PFSK-1 (cell line): ENCODE data around the gene STX3.

Experiments
- FOXP2 ChIP-seq: optimal IDR thresholded peaks from 2 replicates; pipeline ENCODE3; 2011; ENCODE audit warnings: borderline replicate concordance, control low read depth, inconsistent platforms; ENCODE audit not compliant: insufficient read depth; ENCODE audit errors: extremely low read length, extremely low read depth
- POLR2AphosphoS5 ChIP-seq: IDR thresholded peaks from 2 replicates; pipeline ENCODE4 v1.6.1; 2012; ENCODE audit warnings: low read depth, mild to moderate bottlenecking, control low read depth, low read length, moderate library complexity
- SIN3A ChIP-seq: IDR thresholded peaks from 2 replicates; pipeline ENCODE4 v1.6.1; 2012; ENCODE audit warnings: mild to moderate bottlenecking, low read length, moderate library complexity, borderline replicate concordance; ENCODE audit not compliant: insufficient read depth
- TAF1 ChIP-seq: IDR thresholded peaks from 2 replicates; pipeline ENCODE4 v1.6.1; 2012; ENCODE audit warnings: low read length, control low read depth, borderline replicate concordance; ENCODE audit not compliant: insufficient read depth
- TF ChIP-seq, protein P1 (sequence below), 2 experiments: IDR thresholded peaks; 2 replicates each; pipeline versions ENCODE4 v1.6.1 to v1.8.0; 2011 to 2012; ENCODE audit warnings: low read depth in 2 of 2, low read length in 2 of 2, control low read depth in 1 of 2, inconsistent platforms in 1 of 2, mild to moderate bottlenecking in 1 of 2, moderate library complexity in 1 of 2; ENCODE audit not compliant: insufficient read depth in 1 of 2

STX3 gene

DNA sequence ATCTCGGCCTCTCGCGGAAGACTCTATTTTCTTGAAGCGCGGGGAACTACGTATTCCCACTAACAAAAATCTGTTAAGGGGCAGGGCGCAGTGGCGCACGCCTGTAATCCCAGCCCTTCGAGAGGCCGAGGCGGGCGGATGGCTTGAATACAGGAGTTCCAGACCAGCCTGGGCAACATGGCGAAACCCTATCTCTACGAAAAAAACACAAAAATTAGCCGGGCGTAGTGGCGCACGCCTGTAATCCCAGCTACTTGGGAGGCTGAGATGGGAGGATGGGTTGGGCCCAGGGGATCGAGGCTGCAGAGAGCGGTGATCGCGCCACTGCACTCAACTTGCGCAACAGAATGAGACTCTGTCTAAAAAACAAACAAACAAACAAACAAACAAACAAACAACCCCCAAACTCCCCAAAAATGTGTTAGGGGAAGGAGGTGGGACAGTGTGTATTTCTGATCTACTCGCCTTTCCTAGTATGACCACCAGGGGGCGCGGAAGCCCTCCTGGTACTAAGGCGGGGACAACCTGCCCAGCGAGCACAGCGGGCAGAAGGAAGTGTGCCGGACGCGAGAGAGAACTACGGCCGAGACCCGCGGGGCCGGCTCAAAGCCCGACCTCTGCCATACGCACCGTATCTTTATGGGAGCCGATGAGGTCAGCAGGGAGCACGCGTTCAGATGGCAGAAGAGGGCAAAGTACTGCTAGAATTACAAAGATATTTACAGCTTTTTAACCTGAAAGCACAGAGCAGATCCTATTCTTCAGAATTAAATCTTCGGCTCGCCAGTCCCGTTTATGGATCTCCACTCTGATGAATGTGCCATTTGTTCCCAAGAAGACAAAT lies 1.3 kb upstream of the STX3 start:
- TF ChIP-seq TAF1 (no peak), FOXP2 (no peak), POLR2AphosphoS5 (no peak), SIN3A (no peak)
- TF ChIP-seq, protein P1, sequence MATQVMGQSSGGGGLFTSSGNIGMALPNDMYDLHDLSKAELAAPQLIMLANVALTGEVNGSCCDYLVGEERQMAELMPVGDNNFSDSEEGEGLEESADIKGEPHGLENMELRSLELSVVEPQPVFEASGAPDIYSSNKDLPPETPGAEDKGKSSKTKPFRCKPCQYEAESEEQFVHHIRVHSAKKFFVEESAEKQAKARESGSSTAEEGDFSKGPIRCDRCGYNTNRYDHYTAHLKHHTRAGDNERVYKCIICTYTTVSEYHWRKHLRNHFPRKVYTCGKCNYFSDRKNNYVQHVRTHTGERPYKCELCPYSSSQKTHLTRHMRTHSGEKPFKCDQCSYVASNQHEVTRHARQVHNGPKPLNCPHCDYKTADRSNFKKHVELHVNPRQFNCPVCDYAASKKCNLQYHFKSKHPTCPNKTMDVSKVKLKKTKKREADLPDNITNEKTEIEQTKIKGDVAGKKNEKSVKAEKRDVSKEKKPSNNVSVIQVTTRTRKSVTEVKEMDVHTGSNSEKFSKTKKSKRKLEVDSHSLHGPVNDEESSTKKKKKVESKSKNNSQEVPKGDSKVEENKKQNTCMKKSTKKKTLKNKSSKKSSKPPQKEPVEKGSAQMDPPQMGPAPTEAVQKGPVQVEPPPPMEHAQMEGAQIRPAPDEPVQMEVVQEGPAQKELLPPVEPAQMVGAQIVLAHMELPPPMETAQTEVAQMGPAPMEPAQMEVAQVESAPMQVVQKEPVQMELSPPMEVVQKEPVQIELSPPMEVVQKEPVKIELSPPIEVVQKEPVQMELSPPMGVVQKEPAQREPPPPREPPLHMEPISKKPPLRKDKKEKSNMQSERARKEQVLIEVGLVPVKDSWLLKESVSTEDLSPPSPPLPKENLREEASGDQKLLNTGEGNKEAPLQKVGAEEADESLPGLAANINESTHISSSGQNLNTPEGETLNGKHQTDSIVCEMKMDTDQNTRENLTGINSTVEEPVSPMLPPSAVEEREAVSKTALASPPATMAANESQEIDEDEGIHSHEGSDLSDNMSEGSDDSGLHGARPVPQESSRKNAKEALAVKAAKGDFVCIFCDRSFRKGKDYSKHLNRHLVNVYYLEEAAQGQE (IDR thresholded peaks at IDR 0.05; ENCODE audit: insufficient read depth in 1 of 2, low read depth in 2 of 2, low read length in 2 of 2) = no peak

DNA sequence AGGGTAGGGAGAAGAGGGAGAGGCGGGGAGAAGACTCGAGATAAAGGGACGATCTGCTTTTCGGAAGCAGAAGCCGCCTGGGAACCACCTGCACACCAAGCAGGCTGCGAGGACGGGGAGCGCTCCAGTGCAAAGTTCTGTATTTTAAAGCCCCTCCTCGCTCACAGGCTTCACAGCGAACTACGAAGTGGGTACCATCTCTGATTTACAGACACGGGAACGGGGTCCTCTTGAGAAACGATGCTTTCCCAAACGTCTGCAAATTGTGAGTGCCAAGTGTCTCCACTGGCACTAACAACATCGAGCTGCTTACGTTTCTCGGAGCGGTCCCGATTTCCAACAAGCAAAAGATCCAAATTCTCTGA lies 700 bp upstream of the STX3 start:
- no peak for TF ChIP-seq SIN3A
- no peak for TF ChIP-seq TAF1
- TF ChIP-seq POLR2AphosphoS5 = no peak
- no peak for TF ChIP-seq FOXP2
- TF ChIP-seq, protein P1 (IDR thresholded peaks at IDR 0.05; ENCODE audit: insufficient read depth in 1 of 2, low read depth in 2 of 2, low read length in 2 of 2) = no peak

DNA sequence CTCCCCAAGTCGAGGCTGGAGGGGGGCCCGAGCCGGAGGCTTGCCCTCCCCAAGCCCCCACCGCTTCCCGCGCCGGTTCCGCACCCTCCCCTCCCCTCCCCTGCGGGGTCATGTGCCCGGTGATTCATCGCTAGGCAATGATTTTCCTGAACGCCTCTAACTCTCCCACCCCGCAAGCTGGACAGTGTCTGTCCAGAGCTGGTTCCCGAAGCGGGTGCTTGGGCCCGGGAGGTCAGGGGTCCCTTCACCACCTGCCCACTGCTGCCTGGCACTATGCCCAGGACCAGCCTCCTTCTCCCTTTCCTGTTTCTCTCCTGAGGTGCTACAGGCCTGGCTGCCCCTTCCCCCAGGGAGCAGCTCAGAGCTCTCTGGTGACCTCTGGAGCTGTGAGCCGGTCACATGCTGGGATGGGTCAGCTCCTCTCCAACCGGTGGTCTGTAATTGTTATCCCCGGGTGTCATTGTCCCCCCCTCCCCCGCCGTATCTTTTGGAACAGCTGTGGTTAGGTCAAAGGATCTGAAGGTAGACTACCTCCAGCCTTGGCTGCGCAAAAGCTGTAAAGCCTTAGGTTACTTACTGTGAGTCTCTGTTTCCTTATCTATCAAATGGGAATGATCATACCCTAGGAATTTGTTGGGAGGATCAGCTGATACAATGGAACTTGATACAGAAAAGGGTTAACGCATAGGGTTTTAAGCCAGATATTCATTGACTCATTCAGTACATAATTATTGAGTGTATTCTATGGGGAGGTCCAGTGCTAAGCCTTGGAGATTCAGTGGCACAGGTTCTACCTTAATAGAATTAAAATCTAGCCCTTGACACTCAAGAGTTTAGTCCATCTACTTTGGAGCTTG lies 753 bp downstream of the STX3 start:
- TF ChIP-seq, protein P1 (IDR thresholded peaks at IDR 0.05; ENCODE audit: insufficient read depth in 1 of 2, low read depth in 2 of 2, low read length in 2 of 2) = peak in 1 of 2 experiments; percentile 34; a peak in 1 of 4 replicates
- TF ChIP-seq FOXP2 = no peak

DNA sequence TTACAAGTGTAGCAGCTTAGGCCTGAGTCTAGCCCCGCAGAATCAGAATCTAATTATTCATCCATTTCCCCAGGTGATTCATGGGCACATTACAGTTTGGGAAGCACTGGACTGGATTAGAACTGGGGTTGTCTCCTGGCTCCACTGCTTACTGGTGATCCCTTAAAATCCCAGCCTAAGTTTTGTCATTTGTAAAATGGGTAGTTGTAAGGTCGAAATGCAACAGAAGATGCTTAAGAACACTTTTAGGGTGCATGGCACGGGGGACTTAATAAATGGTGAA lies 1.3 kb downstream of the STX3 start:
- TF ChIP-seq, protein P1 (IDR thresholded peaks at IDR 0.05; ENCODE audit: insufficient read depth in 1 of 2, low read depth in 2 of 2, low read length in 2 of 2) = no peak
- TF ChIP-seq POLR2AphosphoS5 (no peak), SIN3A (no peak), FOXP2 (no peak), TAF1 (no peak)
